Stromal cell of bone marrow (primary cell): ENCODE measurements around the gene ABCD2.
"Not testable (repeated sequence)": the region's sequence is repeated elsewhere in the genome, so short reads cannot be mapped to it uniquely, and the experiment has no call there.

Experiments used
- DNase-seq: peaks from one replicate; pipeline ENCODE4 v3.0.0-alpha.2; 2012; ENCODE audit warnings: low read depth

ABCD2 gene

GRCh38 chr12:39532448-39532847, 87.2 kb downstream of the ABCD2 start:
- DNase-seq = no peak

DNA sequence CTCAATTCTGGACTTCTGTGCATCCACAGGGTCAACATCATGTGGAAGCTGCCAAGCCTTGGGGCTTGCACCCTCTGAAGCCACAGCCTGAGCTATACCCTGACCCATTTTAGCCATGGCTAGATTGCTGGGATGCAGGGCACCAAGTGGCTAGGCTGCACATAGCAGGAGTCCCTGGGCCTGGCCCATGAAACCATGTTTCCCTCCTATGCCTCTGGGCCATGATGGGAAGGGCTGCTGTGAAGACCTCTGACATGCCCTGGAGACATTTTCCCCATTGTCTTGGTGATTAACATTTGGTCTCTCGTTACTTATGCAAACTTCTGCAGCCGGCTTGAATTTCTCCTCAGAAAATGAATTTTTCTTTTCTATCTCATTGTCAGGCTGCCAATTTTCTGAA, 92.6 kb downstream of the ABCD2 start:
- DNase-seq = no peak

DNA sequence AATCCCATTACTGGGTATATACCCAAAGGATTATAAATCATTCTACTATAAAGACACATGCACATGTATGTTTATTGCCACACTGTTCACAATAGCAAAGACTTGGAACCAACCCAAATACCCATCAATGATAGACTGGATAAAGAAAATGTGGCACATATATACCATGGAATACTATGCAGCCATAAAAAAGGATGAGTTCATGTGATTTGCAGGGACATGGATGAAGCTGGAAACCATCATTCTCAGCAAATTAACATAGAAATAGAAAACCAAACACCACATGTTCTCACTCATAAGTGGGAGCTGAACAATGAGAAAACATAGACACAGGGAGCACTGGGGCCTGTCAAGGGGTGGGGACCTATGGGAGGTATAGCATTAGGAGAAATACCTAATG, 97.4 kb downstream of the ABCD2 start:
- not testable (repeated sequence) for DNase-seq

GRCh38 chr12:39510001-39510400, 109.6 kb downstream of the ABCD2 start:
- DNase-seq = no peak

DNA sequence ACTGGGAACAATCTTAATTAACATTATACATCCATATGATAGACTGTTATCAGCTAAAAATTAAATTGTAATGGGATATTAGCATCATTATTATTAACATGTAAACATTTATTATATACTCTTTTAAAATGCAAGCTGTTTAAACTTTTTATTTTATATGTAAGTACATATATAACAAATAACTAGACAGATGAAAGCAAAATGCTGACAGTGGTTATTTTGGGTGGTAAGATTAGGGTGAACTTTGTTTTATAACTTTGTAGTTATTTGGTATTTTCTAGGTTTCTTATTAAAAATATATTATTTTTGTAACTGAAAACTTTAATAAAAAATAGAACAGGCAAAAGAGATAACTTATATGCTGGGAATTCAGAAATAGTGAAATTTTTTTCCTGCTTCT, 114.0 kb downstream of the ABCD2 start:
- no peak for DNase-seq

DNA sequence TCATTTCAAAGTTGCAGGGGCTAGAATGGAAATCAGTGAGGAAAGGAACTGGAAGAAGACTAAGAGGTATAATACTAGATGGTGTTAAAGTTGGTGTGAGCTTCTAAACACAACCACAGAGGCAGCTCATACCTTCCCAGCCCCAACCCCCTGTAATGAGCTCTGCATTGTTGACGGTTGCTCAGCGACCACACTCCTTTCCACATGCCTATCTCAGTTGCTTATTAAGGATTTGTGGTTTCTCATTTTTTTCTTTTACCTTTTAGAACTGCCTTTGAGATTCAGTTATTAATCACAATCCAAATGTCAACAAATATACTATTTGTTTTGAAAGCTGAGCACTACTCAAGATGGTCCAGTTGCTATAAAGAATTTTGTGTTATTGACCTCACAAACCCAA, 114.6 kb downstream of the ABCD2 start:
- no peak for DNase-seq

DNA sequence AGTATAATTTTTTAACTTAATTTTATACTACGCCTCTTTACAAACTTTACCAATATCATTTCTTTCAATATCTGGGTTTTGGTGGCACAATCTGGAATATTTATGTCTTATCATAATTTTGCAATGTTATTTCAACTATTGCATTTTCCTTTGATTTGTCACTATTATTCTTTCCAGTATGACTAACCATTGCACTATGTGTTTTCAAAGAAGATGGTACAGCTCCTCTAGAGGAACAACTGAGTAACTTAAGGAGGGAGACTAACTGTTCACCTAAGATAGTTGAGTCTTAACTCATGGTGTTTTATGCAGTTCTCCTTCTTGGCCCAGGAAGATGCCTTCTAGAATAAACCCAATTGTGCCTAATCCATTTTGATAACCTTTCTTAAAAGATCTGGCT, 116.2 kb downstream of the ABCD2 start:
- peak; percentile 23 for DNase-seq

- DNase-seq = no peak
Observed at GRCh38 chr12:39502726-39503125, 116.9 kb downstream of the ABCD2 start.
